HUES48 (cell line): Measurements from ENCODE around the gene PIAS1.
A peak's percentile ranks its signal among the peaks of the same experiment; 100 is the strongest.
"Not testable (repeated sequence)": the region's sequence is repeated elsewhere in the genome, so short reads cannot be mapped to it uniquely, and the experiment has no call there.

Source experiments
- H3K27ac ChIP-seq: one replicate; pipeline ENCODE4 v1.7.0; 2013; ENCODE audit warnings: low read depth, low read length, inconsistent platforms
- H3K27me3 ChIP-seq: 2 replicates; pipeline ENCODE4 v1.6.1; 2013; ENCODE audit warnings: mild to moderate bottlenecking, low read length; ENCODE audit not compliant: control insufficient read depth, insufficient read depth
- H3K36me3 ChIP-seq: 2 replicates; pipeline ENCODE4 v1.6.1; 2013; ENCODE audit warnings: low read length; ENCODE audit not compliant: control insufficient read depth, insufficient read depth
- H3K4me1 ChIP-seq: 2 replicates; pipeline ENCODE4 v1.6.1; 2013; ENCODE audit warnings: mild to moderate bottlenecking, low read length; ENCODE audit not compliant: control insufficient read depth, insufficient read depth
- H3K4me3 ChIP-seq: 2 replicates; pipeline ENCODE4 v1.5.1; 2013; ENCODE audit warnings: mild to moderate bottlenecking, low read depth, low read length
- H3K9ac ChIP-seq: 2 replicates; pipeline ENCODE4 v1.6.1; 2013; ENCODE audit warnings: mild to moderate bottlenecking, low read depth, low read length, moderate library complexity
- H3K9me3 ChIP-seq: 2 replicates; pipeline ENCODE4 v1.6.1; 2013; ENCODE audit warnings: low read length; ENCODE audit not compliant: control insufficient read depth, insufficient read depth

Gene PIAS1

DNA sequence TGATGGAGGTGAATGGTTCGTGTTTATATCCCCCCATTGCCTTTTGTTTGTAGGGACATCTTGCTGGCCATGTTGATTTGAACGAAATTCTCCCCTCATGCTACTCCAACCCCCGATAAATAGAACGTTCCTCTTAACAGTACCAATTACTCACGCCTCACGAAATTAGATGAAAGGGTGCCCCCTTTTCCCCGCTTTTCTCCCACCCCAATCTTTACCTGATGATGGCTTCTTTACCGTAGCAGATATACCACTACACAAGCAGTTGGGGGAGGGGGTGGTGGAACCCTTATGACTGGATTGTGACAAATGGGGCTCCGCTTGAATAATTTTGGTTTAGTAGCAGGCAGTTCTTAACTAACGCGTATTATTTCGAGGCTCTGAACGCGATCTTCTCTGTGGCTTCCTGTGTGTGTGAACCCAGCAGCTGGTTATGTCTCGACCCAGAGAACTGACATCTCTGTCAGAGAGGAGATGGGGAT is 1.1 kb downstream of the PIAS1 start:
- Histone ChIP-seq H3K4me3 (peak overlapping the region; percentile 70), H3K27me3 (peaks cover 8% of the 10 kb centered on the region), H3K36me3 (0 out of 2 replicates have a peak, but pooled peaks cover 3% of the 10 kb centered on the region), H3K9ac (0 out of 2 replicates have a peak overlapping the region, but pooled peaks have one; percentile 3), H3K9me3 (no peaks in the 10 kb centered on the region), H3K27ac (peak overlapping the region; percentile 96), H3K4me1 (peaks cover 38% of the 10 kb centered on the region)

DNA sequence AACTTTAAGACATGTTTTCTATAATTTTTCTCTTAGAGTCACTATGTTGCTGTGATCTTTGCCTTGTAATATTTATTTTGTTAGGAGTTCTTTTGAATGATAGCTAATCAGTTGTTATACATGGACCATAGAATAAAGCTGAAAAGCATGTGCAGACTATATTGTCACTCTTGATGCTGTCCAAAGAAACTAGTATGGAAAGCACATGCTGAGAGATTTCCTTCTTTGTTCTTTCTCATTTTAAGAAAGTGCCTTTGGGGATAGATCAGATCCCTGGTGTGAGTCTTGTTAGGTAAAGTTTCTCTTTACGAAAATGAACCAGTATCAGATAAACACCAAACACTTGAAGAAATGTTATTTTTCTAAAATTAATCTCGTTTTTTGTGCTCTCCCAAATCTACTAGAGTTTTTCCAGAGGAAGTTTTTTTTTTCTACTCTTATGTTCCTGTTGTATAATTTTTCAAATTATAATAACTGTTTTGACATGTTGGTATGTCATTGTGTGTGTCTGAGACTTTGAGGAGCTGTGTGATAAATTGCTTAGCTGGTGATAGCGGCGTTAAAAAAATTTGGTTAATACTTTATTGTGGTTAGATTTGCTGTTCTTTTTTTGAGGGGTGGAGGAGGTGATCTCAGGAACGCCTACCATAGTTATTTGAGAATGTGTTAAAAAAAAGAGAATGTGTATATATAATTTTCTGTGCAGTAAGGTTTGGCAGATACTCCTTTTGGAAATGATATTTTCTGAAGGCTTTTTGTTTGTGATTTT is 2.2 kb downstream of the PIAS1 start:
- peak overlapping the region; percentile 70 for H3K4me3 ChIP-seq
- H3K27ac ChIP-seq = peak overlapping the region; percentile 25
- H3K4me1 ChIP-seq = peaks cover 41% of the 10 kb centered on the region
- H3K9ac ChIP-seq = no peak overlapping the region
- H3K36me3 ChIP-seq = 0 out of 2 replicates have a peak, but pooled peaks cover 3% of the 10 kb centered on the region
- peaks cover 8% of the 10 kb centered on the region for H3K27me3 ChIP-seq
- H3K9me3 ChIP-seq = no peaks in the 10 kb centered on the region

DNA sequence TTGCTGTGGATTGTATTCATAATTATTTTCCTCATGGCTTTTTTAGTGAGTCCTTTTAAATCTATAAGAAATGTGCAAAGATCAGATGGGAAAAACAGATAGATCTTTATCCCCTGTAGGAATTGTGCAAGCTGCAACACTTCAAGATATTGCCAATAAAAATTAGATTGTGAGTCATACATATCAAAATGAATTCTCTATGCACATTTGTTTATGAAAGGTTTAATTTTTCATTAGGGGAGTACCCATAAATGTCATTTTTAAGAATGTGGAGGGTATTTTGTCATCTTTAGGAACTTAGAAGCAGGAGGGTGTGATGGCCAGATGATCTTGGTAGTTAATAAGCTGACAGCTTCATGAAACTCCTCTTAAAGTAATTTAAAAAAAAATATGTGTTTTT is 2.9 kb downstream of the PIAS1 start:
- Histone ChIP-seq H3K27ac (no peak overlapping the region), H3K27me3 (peaks cover 8% of the 10 kb centered on the region), H3K4me3 (no peak overlapping the region), H3K9ac (no peak overlapping the region), H3K36me3 (0 out of 2 replicates have a peak, but pooled peaks cover 3% of the 10 kb centered on the region), H3K9me3 (no peaks in the 10 kb centered on the region), H3K4me1 (peaks cover 49% of the 10 kb centered on the region)

DNA sequence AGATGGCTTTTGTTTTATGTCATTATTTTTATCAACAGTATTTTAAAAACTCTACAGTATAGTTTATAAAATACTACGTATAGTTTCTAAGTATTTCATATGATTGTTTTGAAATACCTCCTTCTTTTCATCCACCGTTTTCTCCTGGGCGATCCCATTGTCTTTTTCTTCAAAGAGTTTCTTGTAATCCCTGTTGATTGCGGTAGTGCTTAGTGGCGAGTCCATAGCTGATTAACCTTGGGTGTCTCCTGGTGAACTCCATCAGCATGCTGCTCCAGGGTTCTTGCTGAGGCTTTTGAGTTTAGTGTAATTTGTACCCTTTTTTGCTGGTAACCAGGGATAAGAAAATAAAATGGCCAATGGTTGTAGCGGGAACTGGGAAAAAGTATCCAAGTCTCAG is 3.6 kb downstream of the PIAS1 start:
- H3K27me3 ChIP-seq = peaks cover 7% of the 10 kb centered on the region
- no peak overlapping the region for H3K9ac ChIP-seq
- no peaks in the 10 kb centered on the region for H3K9me3 ChIP-seq
- H3K27ac ChIP-seq = peak overlapping the region; percentile 45
- 0 out of 2 replicates have a peak, but pooled peaks cover 3% of the 10 kb centered on the region for H3K36me3 ChIP-seq
- H3K4me3 ChIP-seq = 0 out of 2 replicates have a peak overlapping the region, but pooled peaks have one; percentile 23
- peaks cover 52% of the 10 kb centered on the region for H3K4me1 ChIP-seq

GRCh38 chr15:68058970-68059369 is 4.9 kb downstream of the PIAS1 start:
- H3K4me3 ChIP-seq, H3K27me3 ChIP-seq, H3K36me3 ChIP-seq, H3K27ac ChIP-seq, H3K9me3 ChIP-seq, H3K9ac ChIP-seq: not testable (repeated sequence)
- peaks cover 54% of the 10 kb centered on the region for H3K4me1 ChIP-seq

DNA sequence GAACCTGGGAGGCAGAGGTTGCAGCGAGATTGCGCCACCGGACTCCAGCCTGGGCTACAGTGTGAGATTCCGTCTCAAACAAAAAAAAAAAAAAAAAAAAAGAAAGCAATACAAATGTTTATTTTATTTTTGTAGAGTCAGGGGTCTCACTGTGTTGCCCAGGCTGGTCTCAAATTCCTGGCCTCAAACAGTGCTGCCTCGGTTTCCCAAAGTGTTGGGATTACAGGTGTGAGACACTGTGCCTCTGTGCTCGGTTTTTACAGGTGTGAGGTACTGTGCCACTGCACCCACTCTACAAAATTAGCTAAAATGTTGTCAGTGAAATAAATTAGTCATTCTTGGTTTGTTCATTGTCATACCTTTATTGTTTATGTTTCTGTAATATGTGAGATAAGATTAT is 5.5 kb downstream of the PIAS1 start:
- no peak overlapping the region for H3K9ac ChIP-seq
- no peaks in the 10 kb centered on the region for H3K27me3 ChIP-seq
- no peak overlapping the region for H3K4me3 ChIP-seq
- H3K4me1 ChIP-seq = peaks cover 54% of the 10 kb centered on the region
- H3K36me3 ChIP-seq = 0 out of 2 replicates have a peak, but pooled peaks cover 3% of the 10 kb centered on the region
- no peak overlapping the region for H3K27ac ChIP-seq
- H3K9me3 ChIP-seq = no peaks in the 10 kb centered on the region

- Histone ChIP-seq H3K4me1 (peaks cover 49% of the 10 kb centered on the region), H3K4me3 (no peak overlapping the region), H3K27me3 (no peaks in the 10 kb centered on the region), H3K36me3 (0 out of 2 replicates have a peak, but pooled peaks cover 3% of the 10 kb centered on the region), H3K9me3 (no peaks in the 10 kb centered on the region), H3K27ac (no peak overlapping the region), H3K9ac (no peak overlapping the region)
These were observed 7.1 kb downstream of the PIAS1 start for GRCh38 chr15:68061171-68061570.

DNA sequence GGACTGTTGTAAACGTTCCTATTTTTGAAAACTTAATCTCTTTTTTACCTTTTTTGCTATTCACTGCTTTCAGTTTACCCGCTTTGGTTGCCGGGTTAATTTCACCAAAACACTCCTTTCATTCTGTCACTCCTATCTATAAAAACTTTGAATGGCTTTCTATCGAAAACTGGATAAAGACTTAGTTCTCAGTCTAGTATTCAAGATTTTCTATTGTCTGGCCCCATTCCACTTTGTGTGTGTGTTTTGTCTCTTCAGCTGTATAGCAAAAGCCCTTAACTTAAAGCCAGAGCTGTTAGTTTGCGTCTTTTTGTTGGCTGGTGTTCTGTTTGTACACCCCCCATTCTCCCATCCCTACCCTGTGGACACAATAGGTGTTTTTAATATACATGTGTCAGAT is 7.5 kb downstream of the PIAS1 start:
- 0 out of 2 replicates have a peak, but pooled peaks cover 3% of the 10 kb centered on the region for H3K36me3 ChIP-seq
- no peaks in the 10 kb centered on the region for H3K27me3 ChIP-seq
- H3K27ac ChIP-seq = no peak overlapping the region
- H3K4me3 ChIP-seq = no peak overlapping the region
- H3K9ac ChIP-seq = no peak overlapping the region
- H3K9me3 ChIP-seq = no peaks in the 10 kb centered on the region
- H3K4me1 ChIP-seq = peaks cover 44% of the 10 kb centered on the region

DNA sequence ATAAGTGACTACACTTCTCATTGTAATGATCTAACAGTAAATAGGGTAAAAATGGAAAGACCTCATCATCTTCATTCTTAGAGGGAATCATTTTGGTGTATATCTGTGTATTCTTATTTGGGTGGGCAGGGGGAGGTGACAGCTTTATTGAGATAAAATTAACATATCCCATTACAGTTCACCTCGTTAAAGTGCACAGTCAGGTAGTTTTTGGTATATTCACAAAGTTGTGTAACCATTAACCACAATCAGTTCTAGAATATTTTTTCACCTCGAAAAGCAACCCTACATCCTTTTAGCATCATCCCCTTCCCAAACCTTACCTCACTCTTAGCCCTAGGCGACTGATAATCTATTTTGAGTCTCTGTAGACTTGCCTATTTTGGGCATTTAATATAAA is 8.1 kb downstream of the PIAS1 start:
- H3K9ac ChIP-seq = no peak overlapping the region
- H3K4me3 ChIP-seq = no peak overlapping the region
- 0 out of 2 replicates have a peak, but pooled peaks cover 3% of the 10 kb centered on the region for H3K36me3 ChIP-seq
- H3K27me3 ChIP-seq = no peaks in the 10 kb centered on the region
- peaks cover 39% of the 10 kb centered on the region for H3K4me1 ChIP-seq
- H3K27ac ChIP-seq = no peak overlapping the region
- H3K9me3 ChIP-seq = no peaks in the 10 kb centered on the region

DNA sequence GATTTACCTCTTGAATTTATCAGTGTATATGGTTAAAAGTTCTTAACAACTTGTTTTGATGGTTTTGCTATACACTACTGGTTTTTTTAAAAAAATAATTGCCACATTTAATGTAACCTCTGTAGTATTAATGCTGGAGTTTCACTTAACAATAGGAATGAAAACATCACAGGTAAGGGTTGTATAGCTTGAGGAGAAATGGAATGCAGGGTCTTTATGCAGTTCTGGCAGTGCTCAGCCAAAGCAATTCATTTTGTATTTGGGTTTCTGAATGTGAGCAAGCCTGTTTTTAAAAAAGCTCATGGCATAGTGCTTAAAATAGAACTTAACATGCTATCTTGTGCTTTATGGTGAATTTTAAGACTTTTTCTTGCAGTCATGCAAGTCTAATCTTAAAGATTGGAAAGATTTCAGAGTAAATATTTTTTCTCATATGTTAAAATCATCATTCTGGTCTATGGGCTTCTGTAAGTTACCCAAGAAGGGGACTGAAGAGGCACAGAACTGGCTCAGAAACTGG is 8.9 kb downstream of the PIAS1 start:
- H3K9me3 ChIP-seq = no peaks in the 10 kb centered on the region
- 0 out of 2 replicates have a peak, but pooled peaks cover 3% of the 10 kb centered on the region for H3K36me3 ChIP-seq
- peak overlapping the region; percentile 29 for H3K27ac ChIP-seq
- H3K4me1 ChIP-seq = peaks cover 31% of the 10 kb centered on the region
- H3K27me3 ChIP-seq = no peaks in the 10 kb centered on the region
- H3K4me3 ChIP-seq = no peak overlapping the region
- no peak overlapping the region for H3K9ac ChIP-seq

DNA sequence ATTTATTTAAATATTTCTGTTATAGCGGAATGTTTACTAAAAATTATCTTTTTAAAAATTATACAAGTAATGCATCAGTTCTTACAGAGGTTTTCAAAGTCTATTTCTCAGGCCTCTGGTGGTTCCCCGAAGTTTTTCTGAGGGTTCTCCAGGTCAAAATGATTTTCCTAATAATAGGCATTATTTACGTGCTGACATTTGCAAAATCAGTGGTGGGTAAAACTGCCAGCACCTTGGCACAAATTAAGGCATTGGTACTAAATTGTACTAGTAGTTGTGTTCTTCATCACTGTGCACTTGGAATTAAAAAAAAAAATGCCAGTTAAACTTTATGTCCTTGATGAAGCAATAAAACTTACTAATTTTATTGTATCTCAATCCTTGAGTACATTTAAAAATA is 9.5 kb downstream of the PIAS1 start:
- Histone ChIP-seq H3K36me3 (0 out of 2 replicates have a peak, but pooled peaks cover 3% of the 10 kb centered on the region), H3K4me3 (no peak overlapping the region), H3K4me1 (peaks cover 29% of the 10 kb centered on the region), H3K9ac (no peak overlapping the region), H3K27me3 (no peaks in the 10 kb centered on the region), H3K9me3 (no peaks in the 10 kb centered on the region), H3K27ac (no peak overlapping the region)
